ENCODE results near the gene HEATR5B. TPM values are rescaled to one million over a fixed set of nuclear protein-coding genes. Genes with fewer than 3 reads are reported as not detected.

HEATR5B gene
- total and polyA plus RNA-seq, 9 of the 15 experiments (the other 6 are each of a cell fraction or from before 2014, with no cell fraction given), result 4.2 to 21.7 (median 12.2) TPM

DNA sequence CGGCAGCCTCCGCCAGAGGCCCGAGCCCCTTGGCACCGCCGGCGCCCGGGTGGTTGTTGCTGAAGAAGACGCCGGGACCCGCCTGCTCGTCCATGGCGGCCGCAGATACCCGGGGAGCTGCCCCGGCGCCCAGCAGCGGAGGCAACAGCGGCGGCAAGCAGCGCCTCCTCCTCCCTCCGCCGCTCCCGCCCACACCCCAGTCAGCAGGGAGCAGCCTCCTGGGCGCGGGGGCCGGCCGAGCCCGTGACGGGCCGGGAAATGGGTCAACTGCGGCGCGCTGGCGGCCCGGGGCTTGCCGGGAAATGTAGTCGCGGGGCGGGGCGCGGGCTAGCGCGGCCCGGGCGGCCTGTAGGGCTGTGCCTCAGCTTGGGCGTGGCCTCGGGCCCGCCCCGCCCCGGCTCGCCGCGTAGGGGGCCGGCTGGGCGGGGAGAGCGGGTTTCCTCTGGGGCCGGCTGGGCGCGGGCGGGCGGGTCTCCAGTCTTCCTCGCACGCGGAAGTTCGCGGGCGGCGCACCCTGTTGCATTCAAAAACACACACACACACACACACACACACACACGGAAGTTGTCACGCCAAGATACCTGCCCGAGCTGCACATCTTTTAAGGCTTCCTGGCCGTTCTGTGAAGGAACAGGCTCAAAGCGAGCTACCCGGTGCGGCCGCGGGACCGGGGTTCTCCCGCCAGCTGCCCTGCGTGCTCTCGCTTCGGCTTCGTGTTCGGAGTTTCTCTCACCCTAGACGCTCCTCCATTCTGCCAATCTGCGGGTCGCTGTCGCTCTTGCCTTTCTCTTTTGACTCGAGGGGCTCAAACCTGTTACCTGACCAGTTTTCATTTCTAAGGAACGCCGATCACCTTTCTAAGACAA lies 117.6 kb downstream of the HEATR5B start, which contains the start of gene STRN (continued):
- TF ChIP-seq ZFP36 (IDR thresholded peaks at IDR 0.05; ENCODE audit: low read depth, low read length, partially characterized antibody) (no peak), MIER1 (IDR thresholded peaks at IDR 0.05; ENCODE audit: low read depth) (peak; percentile 59; the same call in 1 of the 2 replicates), ZNF165 (CRISPR knock-in tag; IDR thresholded peaks at IDR 0.05; ENCODE audit: borderline replicate concordance) (no peak), CREBBP (IDR thresholded peaks at IDR 0.05; ENCODE audit: low read depth, low read length) (no peak), CREM (IDR thresholded peaks at IDR 0.05; ENCODE audit: low read depth) (peak; percentile 81), FUS (optimal IDR thresholded peaks at IDR 0.05; ENCODE audit: low read depth, low read length) (no peak), RCOR1 (IDR thresholded peaks at IDR 0.05; ENCODE audit: borderline replicate concordance in 1 of 2, low read depth in 2 of 2, low read length in 2 of 2) (peak in 1 of 2 experiments; percentile 23; a peak in 1 of 4 replicates), NEUROD1 (IDR thresholded peaks at IDR 0.05; ENCODE audit: borderline replicate concordance, low read depth, low read length, partially characterized antibody) (peak; percentile 52), RFX7 (CRISPR knock-in tag; IDR thresholded peaks at IDR 0.05) (no peak), THRB (CRISPR knock-in tag; conservative IDR thresholded peaks at IDR 0.05) (0 out of 2 replicates have a peak, but pooled peaks have one; percentile 25)
- TF ChIP-seq, protein P1, sequence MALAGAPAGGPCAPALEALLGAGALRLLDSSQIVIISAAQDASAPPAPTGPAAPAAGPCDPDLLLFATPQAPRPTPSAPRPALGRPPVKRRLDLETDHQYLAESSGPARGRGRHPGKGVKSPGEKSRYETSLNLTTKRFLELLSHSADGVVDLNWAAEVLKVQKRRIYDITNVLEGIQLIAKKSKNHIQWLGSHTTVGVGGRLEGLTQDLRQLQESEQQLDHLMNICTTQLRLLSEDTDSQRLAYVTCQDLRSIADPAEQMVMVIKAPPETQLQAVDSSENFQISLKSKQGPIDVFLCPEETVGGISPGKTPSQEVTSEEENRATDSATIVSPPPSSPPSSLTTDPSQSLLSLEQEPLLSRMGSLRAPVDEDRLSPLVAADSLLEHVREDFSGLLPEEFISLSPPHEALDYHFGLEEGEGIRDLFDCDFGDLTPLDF (CRISPR knock-in tag; IDR thresholded peaks at IDR 0.05), result peak; percentile 66; the same call in 1 of the 2 replicates
- TF ChIP-seq, protein P2, sequence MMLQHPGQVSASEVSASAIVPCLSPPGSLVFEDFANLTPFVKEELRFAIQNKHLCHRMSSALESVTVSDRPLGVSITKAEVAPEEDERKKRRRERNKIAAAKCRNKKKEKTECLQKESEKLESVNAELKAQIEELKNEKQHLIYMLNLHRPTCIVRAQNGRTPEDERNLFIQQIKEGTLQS (IDR thresholded peaks at IDR 0.05), result no peak
- TF ChIP-seq, protein P2 (CRISPR knock-in tag; conservative IDR thresholded peaks at IDR 0.05), result no peak
- TF ChIP-seq, protein P3, sequence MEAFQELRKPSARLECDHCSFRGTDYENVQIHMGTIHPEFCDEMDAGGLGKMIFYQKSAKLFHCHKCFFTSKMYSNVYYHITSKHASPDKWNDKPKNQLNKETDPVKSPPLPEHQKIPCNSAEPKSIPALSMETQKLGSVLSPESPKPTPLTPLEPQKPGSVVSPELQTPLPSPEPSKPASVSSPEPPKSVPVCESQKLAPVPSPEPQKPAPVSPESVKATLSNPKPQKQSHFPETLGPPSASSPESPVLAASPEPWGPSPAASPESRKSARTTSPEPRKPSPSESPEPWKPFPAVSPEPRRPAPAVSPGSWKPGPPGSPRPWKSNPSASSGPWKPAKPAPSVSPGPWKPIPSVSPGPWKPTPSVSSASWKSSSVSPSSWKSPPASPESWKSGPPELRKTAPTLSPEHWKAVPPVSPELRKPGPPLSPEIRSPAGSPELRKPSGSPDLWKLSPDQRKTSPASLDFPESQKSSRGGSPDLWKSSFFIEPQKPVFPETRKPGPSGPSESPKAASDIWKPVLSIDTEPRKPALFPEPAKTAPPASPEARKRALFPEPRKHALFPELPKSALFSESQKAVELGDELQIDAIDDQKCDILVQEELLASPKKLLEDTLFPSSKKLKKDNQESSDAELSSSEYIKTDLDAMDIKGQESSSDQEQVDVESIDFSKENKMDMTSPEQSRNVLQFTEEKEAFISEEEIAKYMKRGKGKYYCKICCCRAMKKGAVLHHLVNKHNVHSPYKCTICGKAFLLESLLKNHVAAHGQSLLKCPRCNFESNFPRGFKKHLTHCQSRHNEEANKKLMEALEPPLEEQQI (IDR thresholded peaks at IDR 0.05), result no peak
- TF ChIP-seq, protein P4, sequence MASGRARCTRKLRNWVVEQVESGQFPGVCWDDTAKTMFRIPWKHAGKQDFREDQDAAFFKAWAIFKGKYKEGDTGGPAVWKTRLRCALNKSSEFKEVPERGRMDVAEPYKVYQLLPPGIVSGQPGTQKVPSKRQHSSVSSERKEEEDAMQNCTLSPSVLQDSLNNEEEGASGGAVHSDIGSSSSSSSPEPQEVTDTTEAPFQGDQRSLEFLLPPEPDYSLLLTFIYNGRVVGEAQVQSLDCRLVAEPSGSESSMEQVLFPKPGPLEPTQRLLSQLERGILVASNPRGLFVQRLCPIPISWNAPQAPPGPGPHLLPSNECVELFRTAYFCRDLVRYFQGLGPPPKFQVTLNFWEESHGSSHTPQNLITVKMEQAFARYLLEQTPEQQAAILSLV (tag; IDR thresholded peaks at IDR 0.05), result no peak
